PC-9 (cell line): Measurements from ENCODE around the gene CHN1. TPM values are rescaled to one million over a fixed set of nuclear protein-coding genes. Genes with fewer than 3 reads are reported as not detected.

ENCODE experiments used
- BruUV-seq: library from RNA; stranded (reverse); fragments of 400-500 nt; replicated peaks from 2 replicates; lab custom pipeline; 2021; lab: Mats Ljungman, UMichigan
- CTCF ChIA-PET: fragments of 300-600 bp; sonication (Branson Sonifier 250); formaldehyde crosslinking; loops from one replicate; lab custom pipeline; 2022; ENCODE audit warnings: antibody characterized with exemption; lab: Charles Lee
- POLR2A ChIA-PET: fragments of 300-600 bp; sonication (Branson Sonifier 250); formaldehyde crosslinking; loops from one replicate; lab custom pipeline; 2022; ENCODE audit warnings: antibody characterized with exemption; ENCODE audit not compliant: unreplicated experiment; lab: Charles Lee
- DNase-seq, 2 experiments: peaks; one replicate each; pipeline versions ENCODE4 v3.0.0 to v3.0.0-alpha.2; 2015 to 2022; ENCODE audit warnings: mixed read lengths in 1 of 2
- H2AFZ ChIP-seq: fragments of 200-600 bp; sonication (generic); 2 replicates; pipeline ENCODE4 v1.8.1; 2017; ENCODE audit warnings: antibody characterized with exemption
- H3F3A ChIP-seq: fragments of 200-600 bp; sonication (generic); 2 replicates; pipeline ENCODE4 v1.8.1; 2017; ENCODE audit warnings: antibody characterized with exemption, mild to moderate bottlenecking, low read depth; ENCODE audit not compliant: insufficient read depth
- H3K27ac ChIP-seq: fragments of 200-600 bp; sonication (generic); 2 replicates; pipeline ENCODE4 v1.6.1; 2016; ENCODE audit warnings: mixed run types
- H3K27me3 ChIP-seq: fragments of 200-600 bp; sonication (generic); 2 replicates; pipeline ENCODE4 v1.6.1; 2016; ENCODE audit warnings: low read depth, mixed run types; ENCODE audit not compliant: insufficient read depth
- H3K36me3 ChIP-seq: fragments of 200-600 bp; sonication (generic); 2 replicates; pipeline ENCODE4 v1.6.1; 2016; ENCODE audit warnings: low read depth, mixed run types
- H3K4me1 ChIP-seq: fragments of 200-600 bp; sonication (generic); replicated peaks from 2 replicates; pipeline ENCODE4 v1.6.1; 2016; ENCODE audit warnings: mixed run types; ENCODE audit not compliant: insufficient read depth
- H3K4me2 ChIP-seq: fragments of 200-600 bp; sonication (generic); 2 replicates; pipeline ENCODE4 v1.6.1; 2017; ENCODE audit warnings: mixed run types
- H3K4me3 ChIP-seq: fragments of 200-600 bp; sonication (generic); 2 replicates; pipeline ENCODE4 v1.6.1; 2016; ENCODE audit warnings: mixed run types
- H3K79me2 ChIP-seq: fragments of 200-600 bp; sonication (generic); 2 replicates; pipeline ENCODE4 v1.6.1; 2017; ENCODE audit warnings: low read depth, mixed run types
- H3K9me2 ChIP-seq: fragments of 200-600 bp; sonication (generic); 2 replicates; pipeline ENCODE4 v1.8.1; 2017; ENCODE audit warnings: mild to moderate bottlenecking; ENCODE audit not compliant: insufficient read depth
- H3K9me3 ChIP-seq: fragments of 200-600 bp; sonication (generic); 2 replicates; pipeline ENCODE4 v1.8.1; 2016; ENCODE audit warnings: low read depth; ENCODE audit not compliant: insufficient read depth
- H4K20me1 ChIP-seq: fragments of 200-600 bp; sonication (generic); 2 replicates; pipeline ENCODE4 v1.8.1; 2017; ENCODE audit not compliant: insufficient read depth
- CTCF ChIP-seq: fragments of 200-600 bp; sonication (generic); conservative IDR thresholded peaks from 2 replicates; pipeline ENCODE4 v1.6.1; 2017; ENCODE audit warnings: mixed run types, antibody characterized with exemption, mild to moderate bottlenecking, moderate library complexity
- EZH2 ChIP-seq: fragments of 200-600 bp; sonication (generic); IDR thresholded peaks from 2 replicates; pipeline ENCODE4 v1.8.0; 2017; ENCODE audit warnings: antibody characterized with exemption, low read depth
- intact Hi-C: fragments of 100-400 bp; cut with micrococcal nuclease; formaldehyde crosslinking; loops from one replicate; pipeline ENCODE4 v1.10.0; 2022; ENCODE audit not compliant: unreplicated experiment
- total RNA-seq: library from RNA; stranded (reverse); gene quantifications from 2 replicates; pipeline ENCODE4 v1.2.3, GENCODE V29; 2021

Gene CHN1
- total RNA-seq, 1 experiment from 2014 or later: 14.0 TPM

- Histone ChIP-seq H4K20me1 (no peaks in the 10 kb centered on the region), H3K79me2 (no peaks in the 10 kb centered on the region), H3K36me3 (no peaks in the 10 kb centered on the region), H3K4me1 (peaks cover 17% of the 10 kb centered on the region), H3K27me3 (no peaks in the 10 kb centered on the region), H3F3A (peaks cover 8% of the 10 kb centered on the region), H3K4me2 (peak overlapping the region; percentile 14), H3K4me3 (no peak overlapping the region), H2AFZ (peak overlapping the region; percentile 3; the same call in 1 of the 2 replicates), H3K27ac (0 out of 2 replicates have a peak overlapping the region, but pooled peaks have one; percentile 2), H3K9me2 (no peaks in the 10 kb centered on the region), H3K9me3 (no peaks in the 10 kb centered on the region)
- no TSS peak for BruUV-seq
- intact Hi-C loops: loop anchor here (2.0 to 5.0 kb wide), 2 partner anchors 13 to 145 kb away; no protein-coding TSS in a partner anchor
- POLR2A ChIA-PET: interaction anchor here (0.6 to 0.8 kb wide), 4 partner anchors 18 to 145 kb away, joined by 3 to 11 read pairs (median 8); no protein-coding TSS in a partner anchor
- TF ChIP-seq CTCF (no peak), EZH2 (no peak)
- CTCF ChIA-PET: interaction anchor here (0.5 to 1.3 kb wide), 4 partner anchors 39 to 201 kb away, joined by 3 to 6 read pairs (median 4); no protein-coding TSS in a partner anchor
- peak; percentile 68 to 75 for DNase-seq
These were observed 33.1 kb downstream of the CHN1 start for GRCh38 chr2:174971868-174972781.

GRCh38 chr2:174970092-174970491 lies 35.1 kb downstream of the CHN1 start:
- H3K4me3 ChIP-seq: no peak overlapping the region
- no peak overlapping the region for H3K4me2 ChIP-seq
- peaks cover 17% of the 10 kb centered on the region for H3K4me1 ChIP-seq
- H3K36me3 ChIP-seq: no peaks in the 10 kb centered on the region
- DNase-seq: no peak
- TF ChIP-seq EZH2 (no peak), CTCF (no peak)
- H3K27me3 ChIP-seq: no peaks in the 10 kb centered on the region
- no peak overlapping the region for H3K27ac ChIP-seq
- H3F3A ChIP-seq: peaks cover 8% of the 10 kb centered on the region
- H3K9me2 ChIP-seq: no peaks in the 10 kb centered on the region
- ChIA-PET CTCF (no interaction called here), POLR2A (interaction anchor here (0.7 kb wide), 2 partner anchors 258 to 393 kb away, joined by 3 to 9 read pairs; no protein-coding TSS in a partner anchor)
- no peak overlapping the region for H2AFZ ChIP-seq
- H3K9me3 ChIP-seq: no peaks in the 10 kb centered on the region
- intact Hi-C loops: loop anchor here (5.0 kb wide), 1 partner anchor 143 kb away; no protein-coding TSS in a partner anchor
- H3K79me2 ChIP-seq: no peaks in the 10 kb centered on the region
- H4K20me1 ChIP-seq: no peaks in the 10 kb centered on the region
- BruUV-seq: no TSS peak

GRCh38 chr2:174969091-174969734 lies 36.0 kb downstream of the CHN1 start:
- Histone ChIP-seq H2AFZ (no peak overlapping the region), H3K79me2 (no peaks in the 10 kb centered on the region), H4K20me1 (no peaks in the 10 kb centered on the region), H3K4me1 (peaks cover 17% of the 10 kb centered on the region), H3K9me3 (no peaks in the 10 kb centered on the region; the same call in 1 of the 2 replicates), H3F3A (peaks cover 8% of the 10 kb centered on the region), H3K4me2 (no peak overlapping the region), H3K27me3 (no peaks in the 10 kb centered on the region), H3K36me3 (no peaks in the 10 kb centered on the region), H3K4me3 (no peak overlapping the region), H3K9me2 (0 out of 2 replicates have a peak, but pooled peaks cover 5% of the 10 kb centered on the region), H3K27ac (no peak overlapping the region)
- no TSS peak for BruUV-seq
- CTCF ChIA-PET: no interaction called here
- no peak for DNase-seq
- POLR2A ChIA-PET: interaction anchor here (0.7 kb wide), 1 partner anchor 394 kb away, joined by 9 read pairs; no protein-coding TSS in a partner anchor
- no peak for TF ChIP-seq EZH2
- TF ChIP-seq CTCF: no peak
- intact Hi-C loops: no loop called here
